ENCODE measurements around the gene SLC2A13.

The SLC2A13 gene

GRCh38 chr12:39990122-39991101, 115.5 kb downstream of the SLC2A13 start:
- peak; percentile 93 for TF ChIP-seq CTCF (IDR thresholded peaks at IDR 0.05; ENCODE audit: low read depth, low read length, missing control alignments)
- peak; percentile 56 for DNase-seq
- Histone ChIP-seq H3K4me3 (ENCODE audit: low read depth, low read length) (no peak overlapping the region), H3K27ac (no peak overlapping the region), H3K27me3 (replicated peaks) (no peaks in the 10 kb centered on the region), H3K36me3 (replicated peaks) (no peaks in the 10 kb centered on the region)
- in situ Hi-C loops (cut with HindIII; ENCODE audit: low pct_ligation_motif_present, low sequenced_read_pairs), result no loop called here

- Histone ChIP-seq H3K27me3 (replicated peaks) (no peaks in the 10 kb centered on the region), H3K4me3 (ENCODE audit: low read depth, low read length) (no peak overlapping the region), H3K27ac (no peak overlapping the region), H3K36me3 (replicated peaks) (no peaks in the 10 kb centered on the region)
- no peak for TF ChIP-seq CTCF (IDR thresholded peaks at IDR 0.05; ENCODE audit: low read depth, low read length, missing control alignments)
- DNase-seq, result no peak
- in situ Hi-C loops (cut with HindIII; ENCODE audit: low pct_ligation_motif_present, low sequenced_read_pairs), result no loop called here
Observed at GRCh38 chr12:39989501-39989900, 116.4 kb downstream of the SLC2A13 start.

GRCh38 chr12:39988574-39988973, 117.3 kb downstream of the SLC2A13 start:
- TF ChIP-seq CTCF (IDR thresholded peaks at IDR 0.05; ENCODE audit: low read depth, low read length, missing control alignments), result no peak
- no peak overlapping the region for H3K27ac ChIP-seq
- H3K4me3 ChIP-seq (ENCODE audit: low read depth, low read length), result no peak overlapping the region
- H3K36me3 ChIP-seq (replicated peaks), result no peaks in the 10 kb centered on the region
- in situ Hi-C loops (cut with HindIII; ENCODE audit: low pct_ligation_motif_present, low sequenced_read_pairs), result no loop called here
- DNase-seq, result no peak
- H3K27me3 ChIP-seq (replicated peaks), result no peaks in the 10 kb centered on the region

GRCh38 chr12:39986674-39987073, 119.2 kb downstream of the SLC2A13 start:
- in situ Hi-C loops (cut with HindIII; ENCODE audit: low pct_ligation_motif_present, low sequenced_read_pairs), result no loop called here

GRCh38 chr12:39984670-39985069, 121.2 kb downstream of the SLC2A13 start:
- in situ Hi-C loops (cut with HindIII; ENCODE audit: low pct_ligation_motif_present, low sequenced_read_pairs), result no loop called here
- no peak for TF ChIP-seq CTCF (IDR thresholded peaks at IDR 0.05; ENCODE audit: low read depth, low read length, missing control alignments)
- no peak overlapping the region for H3K27ac ChIP-seq
- DNase-seq, result no peak
- no peaks in the 10 kb centered on the region for H3K36me3 ChIP-seq (replicated peaks)
- no peak overlapping the region for H3K4me3 ChIP-seq (ENCODE audit: low read depth, low read length)
- H3K27me3 ChIP-seq (replicated peaks), result no peaks in the 10 kb centered on the region

More at GRCh38 chr12:39986674-39987073, 119.2 kb downstream of the SLC2A13 start:
- Histone ChIP-seq H3K27me3 (replicated peaks) (no peaks in the 10 kb centered on the region), H3K27ac (no peak overlapping the region), H3K36me3 (replicated peaks) (no peaks in the 10 kb centered on the region), H3K4me3 (ENCODE audit: low read depth, low read length) (no peak overlapping the region)
- TF ChIP-seq CTCF (IDR thresholded peaks at IDR 0.05; ENCODE audit: low read depth, low read length, missing control alignments), result no peak
- no peak for DNase-seq
